Measurements from ENCODE around the gene PBOV1. TPM values are rescaled to one million over a fixed set of nuclear protein-coding genes. Genes with fewer than 3 reads are reported as not detected.
"Not testable (repeated sequence)": the region's sequence is repeated elsewhere in the genome, so short reads cannot be mapped to it uniquely, and the experiment has no call there.

Gene PBOV1
- total RNA-seq, 1 donor from 2014 or later = not detected

- no peak for DNase-seq (ENCODE audit: low read depth)
Observed at GRCh38 chr6:138238368-138238767, 20.1 kb upstream of the PBOV1 start.

DNA sequence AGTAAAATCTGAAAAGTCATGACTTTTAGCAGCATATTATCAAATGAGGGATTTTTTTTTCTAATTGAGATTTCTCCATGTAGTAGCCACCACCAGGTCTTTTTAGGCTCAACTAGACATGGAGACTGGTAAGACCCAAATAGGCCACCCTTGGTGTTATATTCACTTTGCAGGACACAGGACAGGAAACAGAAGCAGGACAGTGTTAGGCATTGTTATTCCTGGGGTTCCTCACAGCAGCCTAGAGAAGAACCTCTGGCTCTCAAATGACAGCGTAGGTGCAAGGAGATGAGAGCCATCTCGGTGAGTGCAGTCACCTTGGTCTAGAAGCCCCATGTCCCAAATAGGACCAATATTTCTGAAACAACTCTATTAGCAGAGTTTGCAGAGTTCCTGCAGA is 19.2 kb upstream of the PBOV1 start:
- no peak for DNase-seq (ENCODE audit: low read depth)

GRCh38 chr6:138235693-138236092 is 17.4 kb upstream of the PBOV1 start:
- DNase-seq (ENCODE audit: low read depth) = no peak

DNA sequence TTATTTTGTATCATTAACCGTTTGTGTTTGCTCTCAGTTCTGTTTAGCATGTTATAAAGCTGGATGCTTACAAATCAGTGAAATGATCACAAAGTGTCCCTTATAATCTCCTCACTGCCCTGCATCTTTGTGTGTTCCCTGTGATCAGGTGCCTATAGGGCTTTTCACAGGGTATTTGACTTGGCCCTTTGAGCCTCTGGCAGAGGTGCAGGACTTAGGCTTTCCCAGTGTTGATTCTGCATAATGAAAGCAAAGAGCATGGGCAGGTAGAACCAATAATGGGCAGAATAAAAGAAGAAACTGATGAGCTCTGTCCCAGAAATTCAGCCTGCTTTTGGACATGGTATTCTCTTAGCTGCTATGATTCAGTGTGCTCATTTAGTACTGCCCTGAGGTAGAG is 16.9 kb upstream of the PBOV1 start:
- DNase-seq (ENCODE audit: low read depth) = no peak

GRCh38 chr6:138234363-138234762 is 16.1 kb upstream of the PBOV1 start:
- DNase-seq (ENCODE audit: low read depth) = peak; percentile 45

DNA sequence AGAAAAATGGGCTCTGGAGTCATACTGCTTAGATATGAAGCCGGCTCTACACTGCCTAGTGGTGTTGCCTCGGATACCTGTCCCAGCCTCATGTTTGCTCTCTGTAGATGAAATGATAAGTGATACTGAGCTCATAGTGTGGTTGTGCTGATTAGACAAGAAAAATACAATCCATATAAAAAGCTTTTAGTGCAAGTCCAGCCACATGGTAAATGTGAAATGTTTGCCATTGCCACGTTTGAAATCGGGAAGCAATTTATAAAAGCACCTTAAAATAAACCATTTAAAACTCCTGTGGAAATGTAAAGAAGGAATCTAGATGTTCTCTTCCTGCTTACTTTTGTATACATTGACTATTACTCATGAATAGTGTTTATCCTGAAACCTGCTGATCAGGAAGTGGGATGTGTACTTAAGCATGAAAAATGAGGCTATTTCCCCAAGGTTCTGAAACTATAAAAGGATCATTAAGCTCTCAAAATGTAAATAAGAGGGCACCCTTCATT is 13.1 kb upstream of the PBOV1 start:
- DNase-seq (ENCODE audit: low read depth) = peak; percentile 53

- no peak for DNase-seq (ENCODE audit: low read depth)
Observed at GRCh38 chr6:138230759-138231380, 12.6 kb upstream of the PBOV1 start.

- no peak for DNase-seq (ENCODE audit: low read depth)
Observed at GRCh38 chr6:138230221-138230620, 11.9 kb upstream of the PBOV1 start.

DNA sequence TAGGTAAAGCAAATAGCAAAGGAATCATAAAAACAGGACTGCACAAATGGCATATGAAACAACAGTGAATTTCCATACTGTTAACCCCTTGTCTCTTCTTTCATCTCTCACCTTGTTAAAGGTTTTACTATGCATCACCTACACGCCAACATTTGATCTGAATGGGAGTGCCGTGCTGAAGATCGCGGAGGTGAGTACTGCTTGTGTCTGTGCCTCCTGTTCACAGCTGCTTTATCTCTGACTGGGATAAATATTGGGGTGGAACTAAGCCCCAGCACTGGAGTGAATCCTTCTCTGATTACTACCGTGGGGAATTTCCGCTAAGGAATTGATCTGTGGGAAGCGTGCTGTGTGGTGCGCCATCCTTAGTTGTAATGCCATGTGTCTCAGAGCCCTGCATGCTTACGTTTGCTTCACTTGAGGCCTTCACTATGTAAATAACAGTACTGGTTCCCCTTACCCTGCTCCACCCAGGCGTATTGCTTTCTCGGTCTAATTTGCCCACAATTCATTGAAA is 11.4 kb upstream of the PBOV1 start:
- no peak for DNase-seq (ENCODE audit: low read depth)

GRCh38 chr6:138229072-138229471 is 10.8 kb upstream of the PBOV1 start:
- DNase-seq (ENCODE audit: low read depth) = no peak

DNA sequence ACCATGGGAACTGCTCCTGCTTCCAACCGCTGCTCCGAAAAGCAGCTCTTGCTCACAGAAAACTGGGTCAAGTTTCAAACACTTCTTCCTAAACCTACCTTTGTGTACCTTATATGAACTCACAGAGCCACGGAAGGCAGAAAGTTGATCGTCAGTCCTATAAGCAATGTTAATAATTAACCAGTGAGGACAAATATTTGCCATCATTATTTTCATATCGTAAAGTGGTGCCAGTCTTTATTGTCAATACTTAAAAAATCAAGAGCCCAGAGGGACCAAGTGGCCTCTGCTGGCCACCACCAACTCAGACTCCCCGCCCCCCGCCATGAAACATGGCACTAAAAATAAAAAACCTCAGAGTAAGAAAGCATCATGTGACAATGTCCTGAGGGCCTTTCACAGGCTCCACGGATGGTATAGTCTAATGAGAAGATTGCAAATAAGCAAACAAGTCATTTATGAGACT is 9.1 kb upstream of the PBOV1 start:
- peak; percentile 22 for DNase-seq (ENCODE audit: low read depth)

DNA sequence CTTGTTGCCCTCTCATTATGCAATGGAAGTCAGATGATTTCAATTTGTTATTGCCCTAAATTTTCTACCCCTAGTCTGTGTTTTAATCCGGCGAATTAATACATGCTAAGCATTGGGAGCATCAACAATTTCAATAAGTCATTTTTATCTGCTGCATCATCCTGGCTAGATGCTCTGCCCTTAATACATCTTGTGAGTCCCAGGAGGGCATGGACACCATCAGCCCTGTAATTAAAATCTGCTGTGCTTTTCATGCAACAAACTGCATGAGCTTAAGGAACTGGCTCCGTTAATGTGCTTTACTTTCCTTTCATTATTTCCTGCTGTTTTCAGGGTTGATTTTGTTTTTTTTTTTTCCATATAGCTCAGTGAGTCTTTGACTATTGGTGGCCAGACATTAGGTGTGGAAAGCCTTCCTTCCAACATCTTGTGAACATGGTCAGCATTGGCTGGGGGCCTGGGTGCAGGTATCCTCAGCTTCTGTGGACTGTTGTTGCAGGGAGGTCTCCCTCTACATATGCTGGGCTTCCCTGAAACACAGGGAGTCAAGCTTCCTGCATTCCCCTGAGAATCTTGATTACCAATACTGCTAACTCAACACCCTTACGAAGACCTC is 8.5 kb upstream of the PBOV1 start:
- no peak for DNase-seq (ENCODE audit: low read depth)

DNA sequence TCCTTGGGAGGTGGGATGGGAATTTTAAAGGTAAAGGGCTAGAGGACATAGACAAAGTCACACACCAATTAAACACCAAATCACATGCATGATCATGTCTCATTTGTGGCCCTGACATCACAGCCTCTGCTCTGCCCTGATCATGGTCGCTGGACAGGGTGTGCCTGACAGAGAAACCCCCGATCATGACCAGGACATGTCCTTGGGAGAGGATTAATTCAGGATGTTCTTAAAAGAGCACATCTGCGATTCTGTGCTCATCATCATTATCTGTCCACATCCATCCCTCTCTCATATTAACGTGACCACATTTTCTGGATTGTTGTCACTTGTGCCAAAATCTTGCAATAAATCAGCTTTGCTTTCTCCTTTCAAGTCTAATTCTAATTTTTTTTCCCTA is 7.7 kb upstream of the PBOV1 start:
- no peak for DNase-seq (ENCODE audit: low read depth)

DNA sequence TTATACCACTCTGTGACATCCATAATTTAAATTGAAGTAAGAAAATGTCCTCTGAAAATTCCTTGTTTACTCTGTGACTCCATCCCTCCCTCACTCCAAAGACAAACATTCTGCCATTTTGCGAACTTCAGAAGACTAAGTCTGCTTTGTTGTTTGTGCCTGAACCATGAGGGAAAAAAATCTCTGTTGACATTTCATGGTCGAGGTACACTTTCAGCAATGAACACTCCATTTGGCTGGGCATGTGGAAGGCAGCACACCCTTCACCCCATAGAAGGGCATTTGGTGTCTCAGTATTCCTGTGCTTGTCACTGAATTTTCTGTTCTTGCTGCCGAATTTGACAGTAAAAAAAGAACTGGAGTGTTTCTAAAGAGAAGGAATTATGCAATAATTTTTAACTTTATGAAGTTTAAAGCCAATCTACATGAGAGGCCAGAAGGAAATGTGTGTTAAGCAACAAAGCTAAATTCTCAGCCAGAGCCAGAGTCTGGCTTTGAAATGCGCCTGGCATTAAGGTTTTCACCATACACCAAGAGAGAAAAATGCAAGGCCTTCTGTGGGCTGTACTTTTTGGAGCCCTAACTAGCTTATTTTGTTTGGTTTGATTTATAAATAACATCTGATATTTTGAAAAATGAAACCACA is 4.7 kb upstream of the PBOV1 start:
- DNase-seq (ENCODE audit: low read depth) = no peak

DNA sequence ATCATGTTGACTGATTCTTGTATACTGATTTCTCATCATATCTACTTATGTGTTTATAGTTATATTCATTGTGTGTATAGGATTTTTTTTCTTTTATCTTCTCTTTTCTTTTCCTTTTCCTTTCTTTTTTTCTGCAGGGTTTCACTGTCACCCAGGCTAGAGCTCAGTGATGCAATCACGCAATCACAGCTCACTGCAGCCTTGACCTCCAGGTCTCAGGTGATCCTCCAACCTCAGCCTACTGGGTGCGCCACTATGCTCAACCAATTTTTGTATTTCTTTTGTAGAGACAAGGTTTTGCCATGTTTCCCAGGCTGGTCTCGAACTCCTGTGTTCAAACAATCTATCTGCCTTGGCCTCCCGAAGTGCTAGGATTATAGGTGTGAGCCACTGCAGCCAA is 1.6 kb upstream of the PBOV1 start:
- no peak for DNase-seq (ENCODE audit: low read depth)

DNA sequence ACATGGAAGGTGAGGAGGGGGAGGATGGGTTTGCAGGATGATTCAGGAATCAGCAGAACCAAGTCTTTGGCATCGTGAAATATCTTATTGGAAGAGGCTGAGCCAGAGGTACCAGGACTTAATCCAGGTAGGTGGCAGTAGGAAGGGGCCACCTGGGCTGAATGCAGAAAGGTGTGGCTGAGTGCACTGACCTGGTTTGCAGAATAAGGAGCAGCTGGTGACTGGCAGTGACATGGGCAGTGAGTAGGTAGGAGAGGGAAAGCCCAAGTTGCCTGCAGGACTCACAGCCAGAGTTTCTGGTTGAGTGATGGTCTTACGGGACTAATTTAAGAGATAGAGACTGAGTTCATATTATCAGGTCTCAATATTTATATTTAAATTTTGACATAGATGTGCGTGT is 1.1 kb upstream of the PBOV1 start:
- no peak for DNase-seq (ENCODE audit: low read depth)

GRCh38 chr6:138215093-138215782 is 3.1 kb downstream of the PBOV1 start:
- no peak for DNase-seq (ENCODE audit: low read depth)

DNA sequence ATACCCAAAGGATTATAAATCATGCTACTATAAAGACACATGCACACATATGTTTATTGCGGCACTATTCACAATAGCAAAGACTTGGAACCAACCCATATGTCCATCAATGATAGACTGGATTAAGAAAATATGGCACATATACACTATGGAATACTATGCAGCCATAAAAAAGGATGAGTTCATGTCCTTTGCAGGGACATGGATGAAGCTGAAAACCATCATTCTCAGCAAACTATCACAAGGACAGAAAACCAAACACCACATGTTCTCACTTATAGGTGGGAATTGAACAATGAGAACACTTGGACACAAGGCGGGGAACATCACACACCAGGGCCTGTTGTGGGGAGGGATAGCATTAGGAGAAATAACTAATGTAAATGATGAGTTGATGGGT is 5.8 kb downstream of the PBOV1 start:
- not testable (repeated sequence) for DNase-seq (ENCODE audit: low read depth)

DNA sequence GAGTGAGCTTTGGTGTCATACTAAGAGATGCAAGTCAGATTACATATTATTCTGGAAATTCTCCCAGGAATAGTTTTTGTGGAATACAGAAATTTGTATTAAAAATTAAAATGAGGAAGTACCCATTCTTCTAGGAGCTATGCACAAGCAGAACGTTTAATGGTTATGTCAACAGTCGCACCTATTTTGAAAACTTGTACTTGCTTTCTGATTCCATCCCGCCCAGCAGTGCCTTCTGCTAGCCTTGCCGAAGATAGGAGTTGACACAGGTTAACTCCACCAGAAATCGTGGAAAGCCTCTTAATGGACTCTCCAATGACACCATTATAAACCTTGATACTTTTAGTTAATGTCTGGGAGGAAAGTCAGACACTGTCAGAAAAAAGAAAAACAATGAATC is 6.7 kb downstream of the PBOV1 start:
- DNase-seq (ENCODE audit: low read depth) = no peak

- DNase-seq (ENCODE audit: low read depth) = no peak
Observed at GRCh38 chr6:138211048-138211581, 7.2 kb downstream of the PBOV1 start.

GRCh38 chr6:138206862-138207261 is 11.4 kb downstream of the PBOV1 start:
- no peak for DNase-seq (ENCODE audit: low read depth)
